ENCODE data around the gene ZMIZ2. TPM values are rescaled to one million over a fixed set of nuclear protein-coding genes. Genes with fewer than 3 reads are reported as not detected.

Gene ZMIZ2
- total RNA-seq, 1 experiment from 2014 or later, result 100 TPM

- ChIA-PET CTCF (interaction anchor here (0.5 to 0.7 kb wide), 4 partner anchors 8 to 60 kb away, joined by 3 to 6 read pairs (median 3); no protein-coding TSS in a partner anchor), POLR2A (interaction anchor here (0.6 to 4.1 kb wide), 4 partner anchors 18 to 168 kb away, joined by 4 to 30 read pairs (median 10); partner anchors contain the start of gene OGDH)
- Mint-ChIP-seq H3K9me3 (ENCODE audit: unreplicated experiment) (no peaks in the 10 kb centered on the region), H3K36me3 (ENCODE audit: insufficient read depth, unreplicated experiment) (no peaks in the 10 kb centered on the region), H3K4me3 (ENCODE audit: unreplicated experiment) (peak overlapping the region; percentile 74), H3K27ac (ENCODE audit: low read depth, unreplicated experiment) (no peak overlapping the region), H3K4me1 (ENCODE audit: insufficient read depth, unreplicated experiment) (peaks cover 36% of the 10 kb centered on the region), H3K27me3 (ENCODE audit: insufficient read depth, unreplicated experiment) (no peaks in the 10 kb centered on the region)
- no peak for DNase-seq (ENCODE audit: unreplicated experiment)
- no TSS peak for BruUV-seq (replicated peaks)
- intact Hi-C loops (cut with micrococcal nuclease), result no loop called here
- no peak for TF ChIP-seq CTCF (IDR thresholded peaks at IDR 0.05; ENCODE audit: unreplicated experiment)
Measured at GRCh38 chr7:44750921-44751571, 2.4 kb downstream of the ZMIZ2 start.

- ChIA-PET POLR2A (interaction anchor here (0.6 to 1.0 kb wide), 2 partner anchors 179 to 263 kb away, joined by 3 to 4 read pairs; partner anchors contain the start of gene DDX56), CTCF (interaction anchor here (0.6 to 1.2 kb wide), 2 partner anchors 93 to 129 kb away, joined by 3 to 4 read pairs; no protein-coding TSS in a partner anchor)
- BruUV-seq (replicated peaks), result no TSS peak
- H3K27ac Mint-ChIP-seq (ENCODE audit: low read depth, unreplicated experiment), result no peak overlapping the region
- TF ChIP-seq CTCF (IDR thresholded peaks at IDR 0.05; ENCODE audit: unreplicated experiment), result no peak
- H3K9me3 Mint-ChIP-seq (ENCODE audit: unreplicated experiment), result no peaks in the 10 kb centered on the region
- H3K4me1 Mint-ChIP-seq (ENCODE audit: insufficient read depth, unreplicated experiment), result peaks cover 30% of the 10 kb centered on the region
- H3K36me3 Mint-ChIP-seq (ENCODE audit: insufficient read depth, unreplicated experiment), result peaks cover 6% of the 10 kb centered on the region
- H3K27me3 Mint-ChIP-seq (ENCODE audit: insufficient read depth, unreplicated experiment), result no peaks in the 10 kb centered on the region
- no peak overlapping the region for H3K4me3 Mint-ChIP-seq (ENCODE audit: unreplicated experiment)
- intact Hi-C loops (cut with micrococcal nuclease), result no loop called here
- DNase-seq (ENCODE audit: unreplicated experiment), result no peak
Measured at GRCh38 chr7:44752822-44753221, 4.2 kb downstream of the ZMIZ2 start.

GRCh38 chr7:44754802-44755697 is 6.4 kb downstream of the ZMIZ2 start:
- Mint-ChIP-seq H3K4me3 (ENCODE audit: unreplicated experiment) (no peak overlapping the region), H3K36me3 (ENCODE audit: insufficient read depth, unreplicated experiment) (peaks cover 20% of the 10 kb centered on the region), H3K27me3 (ENCODE audit: insufficient read depth, unreplicated experiment) (no peaks in the 10 kb centered on the region), H3K4me1 (ENCODE audit: insufficient read depth, unreplicated experiment) (peaks cover 22% of the 10 kb centered on the region), H3K27ac (ENCODE audit: low read depth, unreplicated experiment) (peak overlapping the region; percentile 69), H3K9me3 (ENCODE audit: unreplicated experiment) (no peaks in the 10 kb centered on the region)
- TF ChIP-seq CTCF (IDR thresholded peaks at IDR 0.05; ENCODE audit: unreplicated experiment), result no peak
- POLR2A ChIA-PET, result interaction anchor here (0.6 kb wide), 1 partner anchor 193 kb away, joined by 3 read pairs; no protein-coding TSS in a partner anchor
- intact Hi-C loops (cut with micrococcal nuclease), result no loop called here
- no peak for DNase-seq (ENCODE audit: unreplicated experiment)
- no TSS peak for BruUV-seq (replicated peaks)
- CTCF ChIA-PET, result no interaction called here
